GM21447 (cell line): ENCODE measurements around the gene GRIK4.

Experiments used
- ATAC-seq: cut with Tn5 transposase; IDR thresholded peaks from one replicate; pipeline ENCODE4 v1.9.1; 2021; ENCODE audit not compliant: unreplicated experiment

GRIK4 gene

GRCh38 chr11:120959189-120959588 is 447.6 kb downstream of the GRIK4 start:
- no peak for ATAC-seq

- no peak for ATAC-seq
Measured at GRCh38 chr11:120964857-120965256, 453.3 kb downstream of the GRIK4 start.

- ATAC-seq, result no peak
Measured at GRCh38 chr11:120966840-120967239, 455.3 kb downstream of the GRIK4 start.

GRCh38 chr11:120969993-120970392 is 458.4 kb downstream of the GRIK4 start:
- no peak for ATAC-seq

GRCh38 chr11:120971825-120972224 is 460.3 kb downstream of the GRIK4 start:
- no peak for ATAC-seq

GRCh38 chr11:120972621-120973020 is 461.1 kb downstream of the GRIK4 start:
- ATAC-seq, result no peak

- no peak for ATAC-seq
Measured at GRCh38 chr11:120973501-120973900, 462.0 kb downstream of the GRIK4 start.

- ATAC-seq, result no peak
Measured at GRCh38 chr11:120974466-120974865, 462.9 kb downstream of the GRIK4 start.

GRCh38 chr11:120974965-120975364 is 463.4 kb downstream of the GRIK4 start:
- no peak for ATAC-seq

GRCh38 chr11:120977266-120978137 is 466.0 kb downstream of the GRIK4 start:
- no peak for ATAC-seq

- no peak for ATAC-seq
Measured at GRCh38 chr11:120978701-120979100, 467.2 kb downstream of the GRIK4 start.

GRCh38 chr11:120985718-120986569 is 474.4 kb downstream of the GRIK4 start:
- ATAC-seq, result no peak

- ATAC-seq, result no peak
Measured at GRCh38 chr11:120988603-120989002, 477.1 kb downstream of the GRIK4 start.

- no peak for ATAC-seq
Measured at GRCh38 chr11:120991830-120992686, 480.5 kb downstream of the GRIK4 start.

- no peak for ATAC-seq
Measured at GRCh38 chr11:120994091-120994859, 482.7 kb downstream of the GRIK4 start.

GRCh38 chr11:120995184-120995583 is 483.6 kb downstream of the GRIK4 start:
- ATAC-seq, result no peak

- no peak for ATAC-seq
Measured at GRCh38 chr11:120996973-120997372, 485.4 kb downstream of the GRIK4 start.

- ATAC-seq, result no peak
Measured at GRCh38 chr11:120998581-120998980, 487.0 kb downstream of the GRIK4 start.

GRCh38 chr11:121004206-121004840 is 492.8 kb downstream of the GRIK4 start:
- no peak for ATAC-seq

- ATAC-seq, result no peak
Measured at GRCh38 chr11:121006922-121007321, 495.4 kb downstream of the GRIK4 start.
